Testis (tissue), 5 donors: ENCODE results near the gene KLHDC10. TPM values are rescaled to one million over a fixed set of nuclear protein-coding genes. Genes with fewer than 3 reads are reported as not detected.

ENCODE experiments used
- DNase-seq: peaks from one replicate; pipeline ENCODE4 v3.0.0-alpha.2; 2019
- H3K27ac ChIP-seq, 2 donors: fragments of 200-600 bp; sonication (generic); one replicate each; pipeline ENCODE4 v1.5.1; 2019
- H3K27me3 ChIP-seq: fragments of 200-600 bp; sonication (generic); one replicate; pipeline ENCODE4 v1.5.1; 2019
- H3K36me3 ChIP-seq: fragments of 200-600 bp; sonication (generic); one replicate; pipeline ENCODE4 v1.5.1; 2017; ENCODE audit warnings: low read depth; ENCODE audit errors: missing control alignments
- H3K4me1 ChIP-seq: fragments of 200-600 bp; sonication (generic); one replicate; pipeline ENCODE4 v1.5.1; 2019
- H3K4me3 ChIP-seq, 2 donors: fragments of 200-600 bp; sonication (generic); one replicate each; pipeline ENCODE4 v1.5.1; 2017 to 2019
- H3K9me3 ChIP-seq: fragments of 200-600 bp; sonication (generic); one replicate; pipeline ENCODE4 v1.5.1; 2017
- POLR2A ChIP-seq: fragments of 450-650 bp; IDR thresholded peaks from one replicate; pipeline ENCODE4 v1.6.1; 2017; ENCODE audit warnings: antibody characterized with exemption, mild to moderate bottlenecking, moderate library complexity
- WGBS, 2 donors: methylation state at CpG; one replicate each; pipeline ENCODE4 v1.1.5; 2018; 5-methylcytosine and 5-hydroxymethylcytosine counted together
- intact Hi-C: fragments of 100-400 bp; cut with DNase I; formaldehyde crosslinking; loops from one replicate; pipeline ENCODE4 v1.15.1; 2023; ENCODE audit warnings: low total_unique reads
- long read RNA-seq, 2 donors: transcript quantifications; one replicate each; lab custom pipeline, GENCODE V29; 2026
- polyA plus RNA-seq: library from polyadenylated mRNA; stranded (reverse); fragments of 350-450 nt; fragmentation: Illumina TruSeq; extraction: RNeasy Lipid Tissue Mini Kit (QIAGEN cat#74804); gene quantifications from one replicate; pipeline ENCODE4 v1.2.3, GENCODE V29; 2014; ENCODE audit warnings: low read depth, low replicate concordance; ENCODE audit not compliant: insufficient read depth
- total RNA-seq, 2 donors: library from RNA; depleted of rRNA; stranded (reverse); fragments of >200 nt; gene quantifications; one replicate each; pipeline ENCODE4 v1.2.3, GENCODE V29; 2016
- TF ChIP-seq, protein P1 (sequence below), 3 experiments: fragments of 450-650 bp in 2 of 3; fragments of 200-600 bp in 1 of 3; sonication (generic) in 1 of 3; IDR thresholded peaks; one replicate each; pipeline ENCODE4 v1.5.1; 2016 to 2019; ENCODE audit warnings: antibody characterized with exemption in 3 of 3, mild to moderate bottlenecking in 2 of 3, moderate library complexity in 1 of 3

Gene KLHDC10, protein sequence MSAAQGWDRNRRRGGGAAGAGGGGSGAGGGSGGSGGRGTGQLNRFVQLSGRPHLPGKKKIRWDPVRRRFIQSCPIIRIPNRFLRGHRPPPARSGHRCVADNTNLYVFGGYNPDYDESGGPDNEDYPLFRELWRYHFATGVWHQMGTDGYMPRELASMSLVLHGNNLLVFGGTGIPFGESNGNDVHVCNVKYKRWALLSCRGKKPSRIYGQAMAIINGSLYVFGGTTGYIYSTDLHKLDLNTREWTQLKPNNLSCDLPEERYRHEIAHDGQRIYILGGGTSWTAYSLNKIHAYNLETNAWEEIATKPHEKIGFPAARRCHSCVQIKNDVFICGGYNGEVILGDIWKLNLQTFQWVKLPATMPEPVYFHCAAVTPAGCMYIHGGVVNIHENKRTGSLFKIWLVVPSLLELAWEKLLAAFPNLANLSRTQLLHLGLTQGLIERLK
- 10 to 100 TPM; 38.4 to 44.3 TPM for total RNA-seq
- 122 TPM for polyA plus RNA-seq
- long read RNA-seq, donor 1, full-length matches to known transcripts: 7 of 13 reads
- long read RNA-seq, donor 1, partial matches to known transcripts: 6 of 13 reads
- long read RNA-seq, donor 1, other reads (novel, unspliced or antisense): 0 of 13 reads
- long read RNA-seq, donor 2, full-length matches to known transcripts: 1 of 1 reads
- long read RNA-seq, donor 2, partial matches to known transcripts: 0 of 1 reads
- long read RNA-seq, donor 2, other reads (novel, unspliced or antisense): 0 of 1 reads

DNA sequence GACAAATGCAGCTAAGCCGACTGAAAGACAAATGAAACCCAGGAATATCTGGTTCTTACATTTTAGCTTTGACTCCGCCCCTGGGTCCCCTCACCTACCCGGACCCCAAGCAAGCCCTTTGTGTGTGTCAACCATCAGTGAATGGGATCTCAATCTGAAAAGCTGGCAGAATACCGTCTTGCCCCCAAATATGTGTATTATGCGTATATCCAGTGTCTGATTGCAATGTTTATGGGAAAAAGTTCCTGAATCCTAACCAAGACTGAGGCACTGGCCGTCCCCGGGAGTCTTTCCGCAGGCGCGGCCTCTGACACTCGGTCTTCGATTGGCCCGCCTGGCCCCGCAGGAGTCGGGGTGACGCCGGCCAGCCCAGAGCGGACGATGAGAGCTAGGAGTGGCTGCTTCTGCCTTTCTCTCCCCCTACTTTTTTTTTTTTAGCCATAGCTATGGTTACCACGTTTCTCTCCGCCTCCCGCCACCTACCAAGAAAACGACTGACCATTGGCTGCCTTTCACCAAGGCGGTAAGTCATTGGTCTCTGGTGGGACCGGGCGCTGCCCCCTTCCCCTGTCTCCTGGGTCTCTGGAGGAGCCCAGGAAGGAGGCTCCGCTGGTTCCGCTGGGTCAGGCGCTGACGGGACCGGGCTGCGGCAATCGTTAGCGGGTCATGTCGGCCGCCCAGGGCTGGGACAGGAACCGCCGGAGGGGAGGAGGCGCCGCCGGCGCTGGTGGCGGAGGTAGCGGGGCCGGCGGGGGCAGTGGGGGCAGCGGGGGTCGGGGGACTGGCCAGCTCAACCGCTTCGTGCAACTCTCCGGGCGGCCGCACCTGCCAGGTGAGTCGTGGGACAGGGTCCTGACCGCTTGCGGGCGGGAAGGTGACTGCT is at the start of gene KLHDC10:
Gene KLHDC10, plus strand, starts transcription at position 557 of the 883 bp plus-strand sequence. Its CDS starts 110 bp downstream, at position 667.
- H3K4me1 ChIP-seq: peaks cover 29% of the 10 kb centered on the region
- TF ChIP-seq, protein P1, sequence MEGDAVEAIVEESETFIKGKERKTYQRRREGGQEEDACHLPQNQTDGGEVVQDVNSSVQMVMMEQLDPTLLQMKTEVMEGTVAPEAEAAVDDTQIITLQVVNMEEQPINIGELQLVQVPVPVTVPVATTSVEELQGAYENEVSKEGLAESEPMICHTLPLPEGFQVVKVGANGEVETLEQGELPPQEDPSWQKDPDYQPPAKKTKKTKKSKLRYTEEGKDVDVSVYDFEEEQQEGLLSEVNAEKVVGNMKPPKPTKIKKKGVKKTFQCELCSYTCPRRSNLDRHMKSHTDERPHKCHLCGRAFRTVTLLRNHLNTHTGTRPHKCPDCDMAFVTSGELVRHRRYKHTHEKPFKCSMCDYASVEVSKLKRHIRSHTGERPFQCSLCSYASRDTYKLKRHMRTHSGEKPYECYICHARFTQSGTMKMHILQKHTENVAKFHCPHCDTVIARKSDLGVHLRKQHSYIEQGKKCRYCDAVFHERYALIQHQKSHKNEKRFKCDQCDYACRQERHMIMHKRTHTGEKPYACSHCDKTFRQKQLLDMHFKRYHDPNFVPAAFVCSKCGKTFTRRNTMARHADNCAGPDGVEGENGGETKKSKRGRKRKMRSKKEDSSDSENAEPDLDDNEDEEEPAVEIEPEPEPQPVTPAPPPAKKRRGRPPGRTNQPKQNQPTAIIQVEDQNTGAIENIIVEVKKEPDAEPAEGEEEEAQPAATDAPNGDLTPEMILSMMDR (IDR thresholded peaks at IDR 0.05): peak in 1 of 3 experiments; percentile 7
- TF ChIP-seq POLR2A: no peak
- no peaks in the 10 kb centered on the region for H3K9me3 ChIP-seq
- H3K27me3 ChIP-seq: no peaks in the 10 kb centered on the region
- peak within 1 kb of the TSS; percentile 73 to 89 for H3K27ac ChIP-seq
- WGBS, 2 donors: 0 to 1% methylated on average over 36 to 55 of the region's 57 CpGs
- peak within 1 kb of the TSS; percentile 86 to 93 for H3K4me3 ChIP-seq
- no peaks in the 10 kb centered on the region for H3K36me3 ChIP-seq
- intact Hi-C loops: no loop called here
- peak; percentile 97 for DNase-seq

DNA sequence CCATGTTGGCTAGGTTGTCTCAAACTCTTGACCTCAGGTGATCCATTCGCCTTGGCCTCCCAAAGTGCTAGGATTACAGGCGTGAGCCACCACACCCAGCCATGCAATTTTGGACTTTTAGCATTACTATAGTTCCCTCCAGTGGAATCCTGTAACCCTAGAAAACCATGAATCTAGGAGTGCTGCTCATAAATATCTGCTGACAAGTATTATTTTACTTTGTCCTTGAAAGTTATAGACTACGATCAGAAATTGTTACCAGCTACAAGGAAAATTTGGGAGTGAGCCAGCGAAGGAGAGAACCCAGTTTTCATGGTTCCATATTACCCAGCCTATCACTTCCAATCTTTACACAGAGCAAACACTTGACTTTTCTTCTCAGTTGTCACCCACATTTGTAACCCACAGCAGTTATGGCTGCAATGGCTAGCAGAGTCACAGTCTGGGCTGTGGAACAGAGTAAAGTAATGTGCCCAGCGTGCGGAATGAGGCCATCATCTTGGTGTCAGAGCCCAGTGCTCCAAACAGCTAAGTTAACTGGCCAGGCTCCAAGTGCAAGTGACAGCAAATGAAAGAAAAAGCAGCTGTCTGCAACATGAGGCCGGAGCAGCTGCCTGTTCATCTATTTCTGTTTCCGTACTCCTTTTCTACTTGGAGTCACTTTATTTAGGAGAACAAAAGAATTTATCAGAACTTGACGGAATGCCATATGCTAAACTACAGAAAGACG is 49.1 kb upstream of the KLHDC10 start:
- Histone ChIP-seq H3K27me3 (no peaks in the 10 kb centered on the region), H3K36me3 (no peaks in the 10 kb centered on the region), H3K4me3 (no peak overlapping the region), H3K9me3 (no peaks in the 10 kb centered on the region), H3K4me1 (no peaks in the 10 kb centered on the region), H3K27ac (no peak overlapping the region)
- intact Hi-C loops: no loop called here
- TF ChIP-seq, protein P1 (IDR thresholded peaks at IDR 0.05): no peak
- no peak for TF ChIP-seq POLR2A
- WGBS, 2 donors: 87 to 90% methylated on average over 10 of the region's 10 CpGs
- DNase-seq: peak; percentile 41

DNA sequence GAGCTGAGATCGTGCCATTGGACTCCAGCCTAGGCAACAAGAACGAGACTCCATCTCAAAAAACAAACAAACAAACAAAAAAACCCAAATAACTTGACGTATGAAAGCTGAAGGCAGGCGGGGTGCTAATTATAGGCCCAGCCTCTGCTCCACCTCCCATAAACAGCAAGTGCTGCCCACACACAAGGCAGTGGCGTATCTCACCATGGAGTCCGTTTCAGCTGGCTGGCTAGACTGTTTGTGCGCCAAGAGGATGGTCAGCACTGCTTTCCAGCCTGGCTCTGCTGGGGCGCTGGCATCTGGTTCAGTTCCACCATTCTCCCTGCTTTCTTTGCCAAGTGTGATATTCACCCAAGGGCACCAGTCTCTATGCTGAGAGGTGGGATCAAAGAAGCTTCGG is 48.2 kb upstream of the KLHDC10 start:
- WGBS, 2 donors: 87 to 89% methylated on average over 9 of the region's 9 CpGs
- Histone ChIP-seq H3K27ac (no peak overlapping the region), H3K36me3 (no peaks in the 10 kb centered on the region), H3K27me3 (no peaks in the 10 kb centered on the region), H3K4me3 (no peak overlapping the region), H3K4me1 (no peaks in the 10 kb centered on the region), H3K9me3 (no peaks in the 10 kb centered on the region)
- no peak for TF ChIP-seq POLR2A
- TF ChIP-seq, protein P1 (IDR thresholded peaks at IDR 0.05): no peak
- no peak for DNase-seq
- intact Hi-C loops: no loop called here

DNA sequence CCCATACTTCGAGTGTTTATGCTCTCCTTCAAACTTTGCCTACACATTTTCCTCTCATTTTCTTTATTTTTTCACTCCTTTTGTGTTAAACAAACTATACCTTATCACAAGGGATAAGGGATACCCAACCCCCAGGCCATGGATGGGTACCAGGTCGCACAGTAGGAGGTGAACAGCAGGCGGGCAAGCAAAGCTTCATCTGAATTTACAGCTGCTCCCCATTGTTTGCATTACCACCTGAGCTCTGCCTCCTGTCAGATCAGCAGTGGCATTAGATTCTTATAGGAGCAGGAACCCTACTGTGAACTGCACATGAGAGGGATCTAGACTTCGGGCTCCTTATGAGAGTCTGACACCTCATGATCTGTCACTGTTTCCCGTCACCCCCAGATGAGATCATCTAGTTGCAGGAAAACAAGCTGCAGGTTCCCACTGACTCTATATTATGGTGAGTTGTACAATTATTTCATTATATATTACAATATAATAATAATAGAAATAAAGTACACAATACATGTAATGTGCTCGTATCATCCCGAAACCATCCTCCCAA is 47.6 kb upstream of the KLHDC10 start:
- Histone ChIP-seq H3K4me1 (no peaks in the 10 kb centered on the region), H3K36me3 (no peaks in the 10 kb centered on the region), H3K27ac (no peak overlapping the region), H3K4me3 (no peak overlapping the region), H3K27me3 (no peaks in the 10 kb centered on the region), H3K9me3 (no peaks in the 10 kb centered on the region)
- no peak for DNase-seq
- intact Hi-C loops: no loop called here
- WGBS, 2 donors: 95 to 96% methylated on average over 7 of the region's 7 CpGs
- no peak for TF ChIP-seq POLR2A
- TF ChIP-seq, protein P1 (IDR thresholded peaks at IDR 0.05): no peak
